GM18526 (cell line): ENCODE data around the gene EEPD1.

Source experiments
- POLR2A ChIP-seq: IDR thresholded peaks from 3 replicates; pipeline ENCODE4 v1.6.1; 2011; ENCODE audit not compliant: insufficient read length; ENCODE audit errors: extremely low read depth

EEPD1 gene

GRCh38 chr7:36299823-36300341 lies 146.8 kb downstream of the EEPD1 start:
- TF ChIP-seq POLR2A: no peak

DNA sequence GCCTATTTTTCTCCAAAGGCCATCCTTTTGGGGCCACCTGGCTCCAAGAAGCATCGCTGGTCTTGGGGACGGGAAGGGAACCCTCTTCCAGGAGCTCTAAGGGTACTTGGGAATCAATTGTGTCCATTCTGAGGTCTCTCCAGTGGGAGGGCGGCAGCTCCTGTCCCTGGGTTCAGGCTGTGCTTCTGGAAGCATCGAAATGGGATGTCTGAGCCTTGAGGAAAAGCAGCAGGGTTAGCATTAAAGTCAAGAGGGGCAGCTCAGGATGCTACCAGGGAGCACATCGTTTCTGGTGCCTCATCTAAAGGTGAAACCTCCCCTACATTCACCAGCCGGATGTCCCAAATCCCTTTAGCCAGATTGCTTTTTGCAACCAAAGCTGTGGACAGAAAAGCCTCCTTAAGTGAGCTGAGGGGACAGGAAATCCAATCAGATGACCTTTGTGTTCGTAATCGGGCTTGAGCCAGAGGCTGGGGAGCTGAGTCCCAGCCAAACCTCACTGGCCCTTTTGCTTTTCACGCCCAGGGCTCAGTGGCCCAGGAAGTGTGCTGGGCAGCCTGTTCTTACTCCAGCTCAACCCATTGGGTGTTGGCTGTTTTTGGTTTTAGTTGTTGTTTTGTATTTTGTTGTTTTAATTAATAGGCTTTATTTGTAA lies 147.8 kb downstream of the EEPD1 start:
- no peak for TF ChIP-seq POLR2A

GRCh38 chr7:36301914-36302771 lies 149.1 kb downstream of the EEPD1 start:
- no peak for TF ChIP-seq POLR2A

- TF ChIP-seq POLR2A: no peak
These were observed 150.4 kb downstream of the EEPD1 start for GRCh38 chr7:36303202-36304098.

- TF ChIP-seq POLR2A: no peak
These were observed 151.0 kb downstream of the EEPD1 start for GRCh38 chr7:36304099-36304425.

DNA sequence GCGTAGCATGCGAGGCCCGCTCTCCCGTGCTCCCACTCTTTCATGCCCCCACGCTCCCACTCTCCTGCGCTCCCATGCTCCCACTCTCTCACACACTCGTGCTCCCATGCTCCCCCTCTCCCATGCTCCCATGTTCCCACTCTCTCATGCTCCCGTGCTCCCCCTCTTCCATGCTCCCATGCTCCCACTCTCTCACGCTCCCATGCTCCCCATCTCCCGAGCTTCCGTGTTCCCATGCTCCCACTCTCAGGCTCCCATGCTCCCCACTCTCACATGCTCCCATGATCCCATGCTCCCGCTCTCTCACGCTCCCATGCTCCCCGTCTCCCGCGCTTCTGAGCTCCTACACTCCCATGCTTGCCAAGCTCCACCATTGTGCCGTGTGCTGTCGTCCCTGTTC lies 152.2 kb downstream of the EEPD1 start:
- TF ChIP-seq POLR2A: no peak

GRCh38 chr7:36305648-36306047 lies 152.6 kb downstream of the EEPD1 start:
- no peak for TF ChIP-seq POLR2A

GRCh38 chr7:36306222-36306621 lies 153.2 kb downstream of the EEPD1 start:
- TF ChIP-seq POLR2A: no peak

- TF ChIP-seq POLR2A: no peak
These were observed 153.7 kb downstream of the EEPD1 start for GRCh38 chr7:36306722-36307121.

DNA sequence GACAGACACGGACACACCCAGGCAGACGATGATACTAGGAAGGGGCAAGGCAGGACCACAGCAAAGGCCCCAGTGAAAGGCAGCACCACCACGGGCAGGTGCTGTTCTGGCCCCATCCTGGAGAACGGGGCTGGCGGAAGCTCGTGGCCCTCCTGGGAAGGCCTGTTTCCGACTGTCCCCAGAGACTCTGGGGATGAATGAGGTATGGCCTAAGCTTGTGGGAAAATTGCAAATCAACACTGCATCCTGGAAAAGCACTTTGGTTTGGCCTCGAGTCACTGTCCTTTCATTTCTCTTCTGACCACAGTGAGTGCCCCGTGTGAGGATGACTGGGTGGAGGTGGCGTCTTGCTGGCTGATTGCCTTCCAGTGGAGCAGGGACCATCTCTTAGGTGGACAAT lies 155.0 kb downstream of the EEPD1 start:
- no peak for TF ChIP-seq POLR2A

DNA sequence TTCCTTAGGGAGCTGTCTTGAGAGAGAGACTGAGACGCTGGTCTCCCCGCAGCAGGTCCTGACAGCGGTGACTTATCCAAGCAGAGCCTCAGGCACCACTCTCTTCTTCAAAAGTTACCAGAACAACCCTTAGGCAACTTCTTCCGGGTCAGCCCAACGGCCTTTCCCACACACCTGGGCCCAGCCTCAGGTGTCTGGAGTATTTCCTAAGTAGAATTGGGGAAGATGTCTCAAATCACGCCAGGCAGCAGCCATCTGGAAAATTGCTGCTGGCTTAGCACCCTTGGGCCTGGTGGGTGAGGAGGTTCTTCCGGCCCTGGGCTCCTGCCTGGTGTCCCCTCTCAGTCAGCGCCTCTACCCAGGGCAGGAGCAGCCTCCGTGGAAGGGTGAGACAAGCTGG lies 156.2 kb downstream of the EEPD1 start:
- no peak for TF ChIP-seq POLR2A

DNA sequence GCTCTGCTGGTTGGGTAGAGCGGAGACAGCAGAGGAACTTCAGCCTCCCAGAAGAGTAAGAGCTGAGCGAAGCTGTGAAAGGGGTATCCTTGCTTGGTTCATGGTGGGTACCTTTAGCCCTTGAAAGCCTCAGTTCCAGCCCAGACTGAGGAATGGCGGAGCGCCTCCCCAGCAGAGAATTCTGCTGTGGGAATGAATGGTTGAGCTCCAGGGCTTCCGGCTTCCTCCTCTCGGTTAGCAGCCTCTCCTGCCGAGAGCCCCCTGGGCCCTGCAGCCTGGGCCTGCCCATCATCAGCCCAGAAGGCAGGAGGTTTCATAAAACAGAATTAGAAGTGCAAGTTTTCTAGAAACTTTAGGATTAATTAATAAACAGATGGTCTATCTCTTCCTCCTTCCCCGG lies 156.7 kb downstream of the EEPD1 start:
- no peak for TF ChIP-seq POLR2A

DNA sequence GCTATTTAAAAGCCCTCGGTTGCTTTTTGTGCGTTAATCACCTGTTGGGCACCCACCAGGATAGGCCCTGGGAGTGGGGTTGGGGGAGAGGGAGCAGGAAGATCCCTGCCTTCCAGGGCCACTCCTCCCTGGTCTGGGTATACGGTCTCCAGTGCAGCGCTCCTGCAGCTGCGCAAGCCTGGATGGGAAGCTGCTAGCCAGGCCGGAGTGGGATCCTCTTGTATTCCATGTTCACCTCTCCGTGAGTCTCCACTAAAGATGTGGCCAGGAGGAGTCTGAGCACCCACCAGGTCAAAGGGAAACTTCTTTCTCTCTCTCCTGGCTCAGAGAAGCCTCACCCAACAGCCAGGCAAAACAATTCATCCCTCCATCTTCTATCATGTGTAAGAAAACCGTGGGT lies 157.8 kb downstream of the EEPD1 start:
- no peak for TF ChIP-seq POLR2A

- TF ChIP-seq POLR2A: no peak
These were observed 158.5 kb downstream of the EEPD1 start for GRCh38 chr7:36311539-36311938.
